ENCODE results near the gene PDE9A. TPM values are rescaled to one million over a fixed set of nuclear protein-coding genes. Genes with fewer than 3 reads are reported as not detected.

The PDE9A gene
- total RNA-seq, 1 experiment from 2014 or later, result 31.9 TPM

DNA sequence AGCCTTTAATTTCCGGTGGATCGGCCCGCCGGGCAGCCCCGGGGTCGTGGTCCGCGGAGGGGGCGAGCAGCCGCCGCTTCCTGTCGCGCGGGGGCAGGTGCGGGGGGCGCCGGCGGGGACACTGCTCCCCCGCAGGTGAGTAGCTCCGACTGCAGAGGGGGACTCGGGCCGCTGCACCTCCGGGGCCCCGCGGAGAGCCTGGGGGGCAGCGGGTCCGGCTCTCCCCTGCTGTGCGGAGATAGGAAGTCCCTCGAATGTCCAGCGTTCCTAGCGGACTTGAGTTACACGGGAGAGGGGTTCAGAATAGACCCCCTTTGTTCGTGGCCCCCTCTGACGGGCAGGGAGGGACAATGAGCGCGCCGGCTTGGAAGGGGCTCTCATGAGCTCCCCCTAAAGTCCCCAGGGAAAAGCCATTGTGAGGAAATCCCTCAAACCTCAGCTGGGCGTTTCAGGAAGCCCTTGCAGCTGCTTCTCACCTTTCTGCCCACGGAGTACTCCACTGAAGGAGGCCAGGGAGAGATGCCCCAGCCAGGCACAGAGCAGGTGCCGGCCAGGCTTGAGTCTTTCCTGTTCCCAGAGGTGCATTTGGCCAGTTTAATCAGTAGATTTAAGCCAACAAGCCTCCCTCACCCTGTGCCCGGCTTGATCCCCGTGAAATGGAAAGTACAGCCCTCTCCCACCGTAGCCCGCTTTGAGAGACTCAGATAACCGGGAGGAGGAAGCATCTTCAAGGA, 925 bp downstream of the PDE9A start:
- H3K14ac ChIP-seq (ENCODE audit: insufficient read depth, low read length), result no peak overlapping the region
- no peak overlapping the region for H3T11ph ChIP-seq (ENCODE audit: low read length)
- H4K20me1 ChIP-seq (ENCODE audit: control insufficient read depth, insufficient read depth, insufficient read length), result no peaks in the 10 kb centered on the region
- H2BK15ac ChIP-seq (ENCODE audit: low read depth, low read length), result no peak overlapping the region
- H4K5ac ChIP-seq (ENCODE audit: insufficient read length, low read depth, low read length), result no peak overlapping the region
- H3K18ac ChIP-seq (ENCODE audit: insufficient read length, low read depth, low read length), result no peak overlapping the region
- no peak overlapping the region for H2AK5ac ChIP-seq (ENCODE audit: insufficient read length, low read length)
- no peak overlapping the region for H3K23ac ChIP-seq (ENCODE audit: insufficient read length, low read depth, low read length)
- Mint-ChIP-seq H3K27ac (peak overlapping the region in 2 of 3 experiments; percentile 34 to 87; a peak in 2 of 7 replicates), H3K27me3 (ENCODE audit: low read depth) (peaks cover 16% of the 10 kb centered on the region), H3K9me3 (no peaks in the 10 kb centered on the region; a peak in 2 of 5 replicates), H3K4me1 (peaks cover 44 to 46% of the 10 kb centered on the region in 2 experiments), H3K4me3 (peak overlapping the region; percentile 76 to 88), H3K36me3 (ENCODE audit: insufficient read depth in 1 of 3, low read depth in 3 of 3) (peaks cover 3 to 11% (median 8%) of the 10 kb centered on the region in 3 experiments; a peak in 5 of 7 replicates)
- no peak overlapping the region for H4K8ac ChIP-seq (replicated peaks; ENCODE audit: insufficient read length, low read depth, low read length)
- no peak overlapping the region for H3K4ac ChIP-seq (ENCODE audit: low read depth, low read length)
- no CpG with 5 or more reads among the region's 45 CpGs for WGBS (ENCODE audit: extremely low coverage, insufficient read length, low lambda C conversion rate)
- peaks cover 14% of the 10 kb centered on the region for H3K23me2 ChIP-seq (ENCODE audit: insufficient read length, low read depth, low read length, poor library complexity, severe bottlenecking)
- H2BK12ac ChIP-seq (ENCODE audit: insufficient read length, low read depth, low read length), result no peak overlapping the region
- H3K4me2 ChIP-seq (ENCODE audit: insufficient read depth, insufficient read length, low read length), result peak overlapping the region; percentile 32
- no peak overlapping the region for H2AFZ ChIP-seq (ENCODE audit: low read length)
- no peak for DNase-seq
- no peaks in the 10 kb centered on the region for H3K9me3 ChIP-seq (ENCODE audit: control insufficient read depth, low read depth, low read length)
- no peak overlapping the region for H2BK120ac ChIP-seq (ENCODE audit: low read depth, low read length, poor library complexity, severe bottlenecking)
- H2BK20ac ChIP-seq (ENCODE audit: low read depth, low read length, poor library complexity, severe bottlenecking), result no peak overlapping the region
- no peaks in the 10 kb centered on the region for H3K27me3 ChIP-seq (ENCODE audit: insufficient read depth, low read length)
- no peak overlapping the region for H3K9ac ChIP-seq (ENCODE audit: extremely low read depth, insufficient read length, low read length)
- no peak overlapping the region for H3K56ac ChIP-seq (ENCODE audit: insufficient read length, low read depth, low read length)
- H4K91ac ChIP-seq (ENCODE audit: insufficient read length, low read depth, low read length), result no peak overlapping the region
- TF ChIP-seq, protein P1, sequence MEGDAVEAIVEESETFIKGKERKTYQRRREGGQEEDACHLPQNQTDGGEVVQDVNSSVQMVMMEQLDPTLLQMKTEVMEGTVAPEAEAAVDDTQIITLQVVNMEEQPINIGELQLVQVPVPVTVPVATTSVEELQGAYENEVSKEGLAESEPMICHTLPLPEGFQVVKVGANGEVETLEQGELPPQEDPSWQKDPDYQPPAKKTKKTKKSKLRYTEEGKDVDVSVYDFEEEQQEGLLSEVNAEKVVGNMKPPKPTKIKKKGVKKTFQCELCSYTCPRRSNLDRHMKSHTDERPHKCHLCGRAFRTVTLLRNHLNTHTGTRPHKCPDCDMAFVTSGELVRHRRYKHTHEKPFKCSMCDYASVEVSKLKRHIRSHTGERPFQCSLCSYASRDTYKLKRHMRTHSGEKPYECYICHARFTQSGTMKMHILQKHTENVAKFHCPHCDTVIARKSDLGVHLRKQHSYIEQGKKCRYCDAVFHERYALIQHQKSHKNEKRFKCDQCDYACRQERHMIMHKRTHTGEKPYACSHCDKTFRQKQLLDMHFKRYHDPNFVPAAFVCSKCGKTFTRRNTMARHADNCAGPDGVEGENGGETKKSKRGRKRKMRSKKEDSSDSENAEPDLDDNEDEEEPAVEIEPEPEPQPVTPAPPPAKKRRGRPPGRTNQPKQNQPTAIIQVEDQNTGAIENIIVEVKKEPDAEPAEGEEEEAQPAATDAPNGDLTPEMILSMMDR (conservative IDR thresholded peaks at IDR 0.05), result peak; percentile 57
- peaks cover 25% of the 10 kb centered on the region; the same call in 1 of the 2 replicates for H3K79me2 ChIP-seq (ENCODE audit: insufficient read depth, low read length)
- H2BK5ac ChIP-seq (ENCODE audit: insufficient read length, low read length), result no peak overlapping the region
- H3K27ac ChIP-seq (ENCODE audit: insufficient read length, low read depth, low read length), result no peak overlapping the region
- H3K79me1 ChIP-seq (ENCODE audit: insufficient read depth, low read depth, low read length, poor library complexity, severe bottlenecking), result no peaks in the 10 kb centered on the region
- H3K4me1 ChIP-seq (ENCODE audit: insufficient read depth, low read length), result peaks cover 10% of the 10 kb centered on the region; the same call in 1 of the 2 replicates
